GM12864 (cell line): ENCODE data around the gene C16orf96.

Experiments
- DNase-seq: peaks from one replicate; pipeline ENCODE4 v3.0.0-alpha.2; 2011; ENCODE audit warnings: low read depth
- H3K4me3 ChIP-seq: 2 replicates; pipeline ENCODE4 v1.5.1; 2011; ENCODE audit warnings: mild to moderate bottlenecking, low read depth, low read length, control low read depth
- CTCF ChIP-seq: IDR thresholded peaks from 2 replicates; pipeline ENCODE4 v1.5.1; 2011; ENCODE audit warnings: low read depth, mild to moderate bottlenecking, moderate library complexity, low read length, control low read depth, inconsistent platforms; ENCODE audit errors: missing control alignments

The C16orf96 gene

GRCh38 chr16:4539716-4540284 is 16.3 kb upstream of the C16orf96 start:
- TF ChIP-seq CTCF, result no peak

GRCh38 chr16:4544473-4544872 is 11.7 kb upstream of the C16orf96 start:
- TF ChIP-seq CTCF, result no peak
- no peak overlapping the region for H3K4me3 ChIP-seq
- no peak for DNase-seq

More at GRCh38 chr16:4539716-4540284, 16.3 kb upstream of the C16orf96 start:
- no peak for DNase-seq
- H3K4me3 ChIP-seq, result no peak overlapping the region

- no peak overlapping the region for H3K4me3 ChIP-seq
- no peak for TF ChIP-seq CTCF
- DNase-seq, result no peak
These were observed 8.0 kb upstream of the C16orf96 start for GRCh38 chr16:4548124-4548523.

- no peak for DNase-seq
- no peak for TF ChIP-seq CTCF
- H3K4me3 ChIP-seq, result no peak overlapping the region
These were observed 5.5 kb upstream of the C16orf96 start for GRCh38 chr16:4550591-4550990.

GRCh38 chr16:4552541-4552940 is 3.6 kb upstream of the C16orf96 start:
- TF ChIP-seq CTCF, result no peak
- H3K4me3 ChIP-seq, result no peak overlapping the region
- DNase-seq, result no peak

- H3K4me3 ChIP-seq, result no peak overlapping the region
- no peak for DNase-seq
- TF ChIP-seq CTCF, result no peak
These were observed 440 bp downstream of the C16orf96 start for GRCh38 chr16:4556580-4556979.

- DNase-seq, result no peak
- no peak overlapping the region for H3K4me3 ChIP-seq
- no peak for TF ChIP-seq CTCF
These were observed 1.8 kb downstream of the C16orf96 start for GRCh38 chr16:4557973-4558372.
